IMR-90 (cell line): ENCODE measurements around the gene MAT1A. TPM values are rescaled to one million over a fixed set of nuclear protein-coding genes. Genes with fewer than 3 reads are reported as not detected.

Experiments
- ATAC-seq: fragments of 200-7000 bp; cut with Tn5 transposase; 2 replicates; pipeline ENCODE4 v1.9.1; 2020; ENCODE audit warnings: low read depth, mild to moderate bottlenecking, moderate library complexity
- BruUV-seq: library from RNA; stranded (reverse); fragments of 400-500 nt; replicated peaks from 2 replicates; lab custom pipeline; 2021; lab: Mats Ljungman, UMichigan
- CTCF ChIA-PET: fragments of 300-600 bp; formaldehyde crosslinking; extraction: SDS; loops from one replicate; lab custom pipeline; 2021; ENCODE audit warnings: antibody characterized with exemption; lab: Yijun Ruan, JAX
- POLR2A ChIA-PET: fragments of 300-600 bp; sonication (Branson Sonifier 250); formaldehyde crosslinking; loops from one replicate; lab custom pipeline; 2022; ENCODE audit warnings: antibody characterized with exemption; ENCODE audit not compliant: unreplicated experiment; lab: Charles Lee
- DNase-seq: peaks from one replicate; pipeline ENCODE4 v3.0.0; 2013
- H2AFZ ChIP-seq: replicated peaks from 2 replicates; pipeline ENCODE3; 2013; ENCODE audit warnings: low read length, mild to moderate bottlenecking; ENCODE audit not compliant: poor library complexity
- H2AK5ac ChIP-seq: 2 replicates; pipeline ENCODE4 v1.6.1; 2013; ENCODE audit warnings: low read depth, low read length, inconsistent platforms
- H2AK9ac ChIP-seq: replicated peaks from 2 replicates; pipeline ENCODE3; 2013; ENCODE audit warnings: mild to moderate bottlenecking, low read depth, low read length, moderate library complexity; ENCODE audit not compliant: poor library complexity
- H2BK120ac ChIP-seq: 2 replicates; pipeline ENCODE4 v1.6.1; 2013; ENCODE audit warnings: low read depth, low read length, inconsistent platforms
- H2BK15ac ChIP-seq: 3 replicates; pipeline ENCODE4 v1.6.1; 2013; ENCODE audit warnings: low read depth, low read length, inconsistent platforms
- H2BK20ac ChIP-seq: 2 replicates; pipeline ENCODE4 v1.6.1; 2013; ENCODE audit warnings: low read depth, mild to moderate bottlenecking, inconsistent platforms, low read length, moderate library complexity
- H2BK5ac ChIP-seq: 2 replicates; pipeline ENCODE4 v1.6.1; 2013; ENCODE audit warnings: mild to moderate bottlenecking, low read depth, low read length, inconsistent platforms; ENCODE audit not compliant: poor library complexity, severe bottlenecking
- H3K14ac ChIP-seq: replicated peaks from 2 replicates; pipeline ENCODE4 v1.6.1; 2013; ENCODE audit warnings: low read depth, low read length, inconsistent platforms
- H3K18ac ChIP-seq: 2 replicates; pipeline ENCODE4 v1.6.1; 2013; ENCODE audit warnings: low read depth, low read length, control low read depth
- H3K23ac ChIP-seq: 2 replicates; pipeline ENCODE4 v1.6.1; 2013; ENCODE audit warnings: low read depth, low read length, inconsistent platforms
- H3K27ac ChIP-seq: 2 replicates; pipeline ENCODE4 v1.5.1; 2013; ENCODE audit warnings: mild to moderate bottlenecking, control low read depth, low read length; ENCODE audit not compliant: insufficient read depth
- H3K27me3 ChIP-seq: 2 replicates; pipeline ENCODE4 v1.6.1; 2013; ENCODE audit warnings: low read length; ENCODE audit not compliant: control insufficient read depth, insufficient read depth
- H3K36me3 ChIP-seq: 2 replicates; pipeline ENCODE4 v1.6.1; 2013; ENCODE audit warnings: low read length, mixed read lengths; ENCODE audit not compliant: control insufficient read depth, insufficient read depth
- H3K4ac ChIP-seq: 2 replicates; pipeline ENCODE4 v1.6.1; 2013; ENCODE audit warnings: low read depth, low read length, inconsistent platforms
- H3K4me1 ChIP-seq: 2 replicates; pipeline ENCODE4 v1.6.1; 2013; ENCODE audit warnings: low read length, mixed read lengths; ENCODE audit not compliant: control insufficient read depth, insufficient read depth
- H3K4me2 ChIP-seq: 2 replicates; pipeline ENCODE4 v1.6.1; 2013; ENCODE audit warnings: low read depth, mild to moderate bottlenecking, control low read depth, low read length, moderate library complexity
- H3K4me3 ChIP-seq: 2 replicates; pipeline ENCODE4 v1.5.1; 2013; ENCODE audit warnings: low read depth, mild to moderate bottlenecking, control low read depth, low read length, moderate library complexity; ENCODE audit not compliant: insufficient read depth
- H3K56ac ChIP-seq: 2 replicates; pipeline ENCODE4 v1.6.1; 2013; ENCODE audit warnings: low read length, inconsistent platforms; ENCODE audit not compliant: insufficient read depth; ENCODE audit errors: extremely low read depth
- H3K79me1 ChIP-seq, 2 experiments: 2 replicates each; pipeline ENCODE4 v1.6.1; 2013; ENCODE audit warnings: low read length in 2 of 2, inconsistent platforms in 1 of 2, low read depth in 1 of 2
- H3K9ac ChIP-seq: 2 replicates; pipeline ENCODE4 v1.6.1; 2013; ENCODE audit warnings: low read depth, low read length, control low read depth
- H3K9me1 ChIP-seq: 2 replicates; pipeline ENCODE4 v1.6.1; 2013; ENCODE audit warnings: low read length, inconsistent platforms; ENCODE audit not compliant: insufficient read depth
- H3K9me3 ChIP-seq: 2 replicates; pipeline ENCODE4 v1.6.1; 2013; ENCODE audit warnings: low read length; ENCODE audit not compliant: control insufficient read depth, insufficient read depth
- H4K20me1 ChIP-seq: 2 replicates; pipeline ENCODE4 v1.6.1; 2013; ENCODE audit warnings: low read length, inconsistent platforms; ENCODE audit not compliant: insufficient read depth
- H4K5ac ChIP-seq: 2 replicates; pipeline ENCODE4 v1.6.1; 2013; ENCODE audit warnings: mild to moderate bottlenecking, low read depth, low read length, control low read depth
- H4K8ac ChIP-seq, 2 experiments: 2 replicates each; pipeline ENCODE4 v1.6.1; 2013; ENCODE audit warnings: low read depth in 2 of 2, low read length in 2 of 2, control low read depth in 1 of 2, inconsistent platforms in 1 of 2
- H4K91ac ChIP-seq: 2 replicates; pipeline ENCODE4 v1.6.1; 2013; ENCODE audit warnings: low read depth, low read length, inconsistent platforms; ENCODE audit not compliant: insufficient read depth
- CEBPB ChIP-seq: IDR thresholded peaks from 2 replicates; pipeline ENCODE4 v1.6.1; 2012; ENCODE audit warnings: low read depth, low read length, improper control_type of control experiment
- CHD1 ChIP-seq: IDR thresholded peaks from 2 replicates; pipeline ENCODE4 v1.6.1; 2012; ENCODE audit warnings: low read depth, low read length, improper control_type of control experiment
- CTCF ChIP-seq: conservative IDR thresholded peaks from 2 replicates; pipeline ENCODE4 v1.5.1; 2012; ENCODE audit warnings: mild to moderate bottlenecking, low read depth, low read length, improper control_type of control experiment
- FOS ChIP-seq: fragments of 150-350 bp; IDR thresholded peaks from 2 replicates; pipeline ENCODE4 v1.6.1; 2016; ENCODE audit warnings: low read depth, low read length
- MAFK ChIP-seq: IDR thresholded peaks from 2 replicates; pipeline ENCODE4 v1.6.1; 2012; ENCODE audit warnings: low read depth, low read length, improper control_type of control experiment
- MAZ ChIP-seq: IDR thresholded peaks from 2 replicates; pipeline ENCODE4 v1.6.1; 2012; ENCODE audit warnings: low read depth, mild to moderate bottlenecking, low read length, improper control_type of control experiment, moderate library complexity, borderline replicate concordance
- MXI1 ChIP-seq: IDR thresholded peaks from 2 replicates; pipeline ENCODE4 v1.6.1; 2012; ENCODE audit warnings: low read depth, mild to moderate bottlenecking, low read length, moderate library complexity, borderline replicate concordance
- NFE2L2 ChIP-seq: fragments of 150-350 bp; IDR thresholded peaks from 2 replicates; pipeline ENCODE4 v1.6.1; 2016; ENCODE audit warnings: low read depth, mild to moderate bottlenecking, low read length
- POLR2A ChIP-seq: IDR thresholded peaks from 2 replicates; pipeline ENCODE4 v1.6.1; 2012; ENCODE audit warnings: mild to moderate bottlenecking, low read depth, low read length
- RAD21 ChIP-seq: IDR thresholded peaks from 2 replicates; pipeline ENCODE4 v1.6.1; 2012; ENCODE audit warnings: low read length, improper control_type of control experiment
- RCOR1 ChIP-seq: IDR thresholded peaks from 2 replicates; pipeline ENCODE4 v1.6.1; 2012; ENCODE audit warnings: mild to moderate bottlenecking, low read length, improper control_type of control experiment; ENCODE audit not compliant: insufficient replicate concordance
- SMC3 ChIP-seq: fragments of 150-350 bp; IDR thresholded peaks from 2 replicates; pipeline ENCODE4 v1.6.1; 2016; ENCODE audit warnings: low read depth, mild to moderate bottlenecking, antibody characterized with exemption, low read length, moderate library complexity
- USF2 ChIP-seq: fragments of 150-350 bp; IDR thresholded peaks from 2 replicates; pipeline ENCODE4 v1.6.1; 2017; ENCODE audit warnings: mild to moderate bottlenecking, antibody characterized with exemption, low read length, low read depth
- WGBS, 2 experiments: methylation state at CpG; one replicate each; pipeline versions ENCODE4 v1.1.5 to v1.1.7; 2013; ENCODE audit warnings: missing lambda C conversion rate in 2 of 2; ENCODE audit not compliant: insufficient read length in 1 of 2; ENCODE audit errors: extremely low coverage in 2 of 2; 5-methylcytosine and 5-hydroxymethylcytosine counted together
- dilution Hi-C: fragments of 300-500 bp; cut with HindIII; formaldehyde crosslinking; loops from one replicate; pipeline ENCODE4 v1.14.3; 2018; ENCODE audit warnings: low sequenced_read_pairs; ENCODE audit not compliant: unreplicated experiment
- in situ Hi-C: fragments of 300-500 bp; cut with MboI; formaldehyde crosslinking; loops from 3 replicates; pipeline ENCODE4 v1.14.3; 2019; ENCODE audit warnings: low sequenced_read_pairs, inconsistent platforms, mixed read lengths
- intact Hi-C: fragments of 100-400 bp; cut with micrococcal nuclease; formaldehyde crosslinking; loops from 2 replicates; pipeline ENCODE4 v1.10.0; 2022
- polyA plus RNA-seq, 3 experiments: library from polyadenylated mRNA; depleted of rRNA; stranded (reverse); fragments of >200 nt; gene quantifications; 2 replicates each; pipeline ENCODE4 v1.2.3, GENCODE V29; 2012; ENCODE audit warnings: low replicate concordance in 1 of 3
- total RNA-seq: library from RNA; depleted of rRNA; stranded (reverse); fragments of >200 nt; gene quantifications from 2 replicates; pipeline ENCODE4 v1.2.3, GENCODE V29; 2012

The MAT1A gene
- total and polyA plus RNA-seq, 2 of the 4 experiments (the other 2 are of a cell fraction): not detected

- no peak for TF ChIP-seq USF2
Measured at GRCh38 chr10:80281784-80282765, 7.4 kb downstream of the MAT1A start (continued).

- no peak overlapping the region for H3K27ac ChIP-seq
- H2BK20ac ChIP-seq: no peak overlapping the region
- no peak overlapping the region for H4K5ac ChIP-seq
- H2BK15ac ChIP-seq: no peak overlapping the region
- no peak overlapping the region for H4K8ac ChIP-seq
- ChIA-PET POLR2A (no interaction called here), CTCF (no interaction called here)
- in situ Hi-C loops (no loop called here), intact Hi-C loops (no loop called here), dilution Hi-C loops (no loop called here)
- no peaks in the 10 kb centered on the region for H3K4me1 ChIP-seq
- no peak for ATAC-seq
- no peaks in the 10 kb centered on the region for H3K79me1 ChIP-seq
- H3K4ac ChIP-seq: no peak overlapping the region
- H3K36me3 ChIP-seq: no peaks in the 10 kb centered on the region
- no peak overlapping the region for H3K23ac ChIP-seq
- H2AK5ac ChIP-seq: no peak overlapping the region
- H3K9ac ChIP-seq: no peak overlapping the region
- no TSS peak for BruUV-seq
- no peak overlapping the region for H3K56ac ChIP-seq
- no peaks in the 10 kb centered on the region; the same call in 1 of the 2 replicates for H3K9me1 ChIP-seq
- 83% methylated on average over 2 of the region's 6 CpGs; no CpG with 5 or more reads in 1 of the 2 experiments for WGBS, 2 experiments
- no peak overlapping the region for H2AK9ac ChIP-seq
- no peak overlapping the region for H2BK5ac ChIP-seq
- H3K27me3 ChIP-seq: peaks cover 22% of the 10 kb centered on the region
- no peaks in the 10 kb centered on the region for H3K9me3 ChIP-seq
- no peak overlapping the region for H4K91ac ChIP-seq
- no peak overlapping the region for H3K18ac ChIP-seq
- no peak overlapping the region for H3K14ac ChIP-seq
- no peaks in the 10 kb centered on the region for H4K20me1 ChIP-seq
- no peak overlapping the region for H2BK120ac ChIP-seq
- DNase-seq: no peak
- H2AFZ ChIP-seq: no peak overlapping the region
- no peak overlapping the region for H3K4me3 ChIP-seq
- no peak overlapping the region for H3K4me2 ChIP-seq
- TF ChIP-seq CTCF (no peak), FOS (no peak), POLR2A (no peak), CEBPB (no peak), SMC3 (no peak), CHD1 (no peak), RCOR1 (no peak), MAZ (no peak), NFE2L2 (no peak), RAD21 (no peak), MAFK (no peak), MXI1 (no peak)
Measured at GRCh38 chr10:80281292-80281691, 8.2 kb downstream of the MAT1A start.
